ENCODE measurements around the gene SPDYC. TPM values are rescaled to one million over a fixed set of nuclear protein-coding genes. Genes with fewer than 3 reads are reported as not detected.
A peak's percentile ranks its signal among the peaks of the same experiment; 100 is the strongest.

SPDYC gene
- total and polyA plus RNA-seq, 7 experiments from 2014 or later: not detected

DNA sequence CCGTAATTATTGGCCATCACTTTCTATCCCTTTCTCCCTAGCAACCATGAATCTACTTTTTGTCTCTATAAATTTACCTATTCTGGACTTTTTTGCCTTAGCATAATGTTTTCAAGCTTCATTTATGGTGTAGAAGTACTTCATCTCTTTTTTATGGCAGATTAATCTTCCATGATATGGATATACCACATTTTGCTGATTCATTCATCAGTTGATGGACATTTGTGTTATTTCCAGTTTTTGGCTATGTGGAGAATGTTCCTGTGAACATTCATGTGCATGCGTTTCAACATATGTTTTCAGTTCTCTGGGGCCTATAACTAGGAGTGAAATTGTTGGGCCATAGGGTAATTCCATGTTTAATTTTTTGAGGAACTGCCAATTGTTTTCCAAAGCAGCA lies 24.5 kb downstream of the SPDYC start:
- Mint-ChIP-seq H3K27ac (no peak overlapping the region), H3K4me1 (peaks cover 6 to 19% (median 11%) of the 10 kb centered on the region in 7 donors), H3K4me3 (no peak overlapping the region), H3K36me3 (peaks cover 12 to 44% (median 30%) of the 10 kb centered on the region in 5 donors), H3K27me3 (no peaks in the 10 kb centered on the region), H3K9me3 (no peaks in the 10 kb centered on the region)
- Histone ChIP-seq H3K4me3 (ENCODE audit: low read length) (no peak overlapping the region), H3K27me3 (ENCODE audit: control insufficient read depth in 2 of 2, insufficient read depth in 2 of 2, low read length in 2 of 2) (no peaks in the 10 kb centered on the region), H3K4me1 (ENCODE audit: control insufficient read depth in 2 of 2, insufficient read depth in 2 of 2, low read length in 2 of 2) (no peaks in the 10 kb centered on the region), H3K9me3 (ENCODE audit: control insufficient read depth in 2 of 3, low read length in 3 of 3) (no peaks in the 10 kb centered on the region), H3K36me3 (ENCODE audit: control insufficient read depth in 2 of 3, insufficient read depth in 3 of 3, low read length in 3 of 3) (peaks cover 0 to 36% (median 3%) of the 10 kb centered on the region in 3 experiments), H3K27ac (ENCODE audit: low read depth, low read length) (no peak overlapping the region)
- ATAC-seq (no peak), DNase-seq (no peak)
- intact Hi-C loops (cut with micrococcal nuclease): no loop called here
- CTCF ChIA-PET: no interaction called here
- POLR2A ChIA-PET: no interaction called here

DNA sequence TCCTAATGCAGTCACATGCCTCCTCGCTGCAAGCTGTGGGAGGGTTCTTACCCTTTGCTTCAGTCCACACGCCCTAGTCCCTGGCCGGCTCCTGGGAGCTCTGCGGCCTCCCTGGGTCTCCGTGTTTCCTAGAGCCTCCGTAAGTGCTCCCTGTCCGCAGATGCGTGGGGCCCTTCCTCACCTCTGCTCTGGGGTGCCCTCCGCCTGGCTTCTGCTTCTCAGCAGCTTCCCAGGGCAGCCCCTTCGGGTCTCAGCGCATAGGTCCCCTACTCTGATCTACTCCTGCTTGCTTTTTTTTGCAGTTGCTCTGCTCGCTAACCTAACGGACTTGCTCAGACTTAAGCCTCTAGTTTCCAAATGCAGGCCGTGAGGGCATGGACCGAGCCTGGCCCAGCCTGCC lies 34.1 kb downstream of the SPDYC start:
- Histone ChIP-seq H3K36me3 (ENCODE audit: control insufficient read depth in 2 of 3, insufficient read depth in 3 of 3, low read length in 3 of 3) (peaks cover 4 to 45% (median 14%) of the 10 kb centered on the region in 3 experiments), H3K4me1 (ENCODE audit: control insufficient read depth in 2 of 2, insufficient read depth in 2 of 2, low read length in 2 of 2) (no peaks in the 10 kb centered on the region), H3K9me3 (ENCODE audit: control insufficient read depth in 2 of 3, low read length in 3 of 3) (no peaks in the 10 kb centered on the region), H3K27ac (ENCODE audit: low read depth, low read length) (no peak overlapping the region), H3K4me3 (ENCODE audit: low read length) (no peak overlapping the region), H3K27me3 (ENCODE audit: control insufficient read depth in 2 of 2, insufficient read depth in 2 of 2, low read length in 2 of 2) (no peaks in the 10 kb centered on the region)
- no peak overlapping the region for H3K27ac Mint-ChIP-seq
- H3K36me3 Mint-ChIP-seq: peaks cover 0 to 22% (median 8%) of the 10 kb centered on the region in 5 donors
- no peaks in the 10 kb centered on the region for H3K9me3 Mint-ChIP-seq
- POLR2A ChIA-PET: interaction anchor here (1.5 kb wide), 1 partner anchor 69 kb away, joined by 6 read pairs; no protein-coding TSS in a partner anchor
- no peak overlapping the region for H3K4me3 Mint-ChIP-seq
- H3K27me3 Mint-ChIP-seq: no peaks in the 10 kb centered on the region
- ATAC-seq (no peak), DNase-seq (peak in 1 of 9 donors; percentile 15)
- CTCF ChIA-PET: interaction anchor here (0.6 to 2.5 kb wide), 5 partner anchors 21 to 268 kb away, joined by 3 to 11 read pairs (median 4); no protein-coding TSS in a partner anchor
- intact Hi-C loops (cut with micrococcal nuclease): loop anchor here (1.0 to 2.0 kb wide), 3 partner anchors 47 to 126 kb away; no protein-coding TSS in a partner anchor
- peaks cover 0 to 12% (median 4%) of the 10 kb centered on the region in 7 donors for H3K4me1 Mint-ChIP-seq

DNA sequence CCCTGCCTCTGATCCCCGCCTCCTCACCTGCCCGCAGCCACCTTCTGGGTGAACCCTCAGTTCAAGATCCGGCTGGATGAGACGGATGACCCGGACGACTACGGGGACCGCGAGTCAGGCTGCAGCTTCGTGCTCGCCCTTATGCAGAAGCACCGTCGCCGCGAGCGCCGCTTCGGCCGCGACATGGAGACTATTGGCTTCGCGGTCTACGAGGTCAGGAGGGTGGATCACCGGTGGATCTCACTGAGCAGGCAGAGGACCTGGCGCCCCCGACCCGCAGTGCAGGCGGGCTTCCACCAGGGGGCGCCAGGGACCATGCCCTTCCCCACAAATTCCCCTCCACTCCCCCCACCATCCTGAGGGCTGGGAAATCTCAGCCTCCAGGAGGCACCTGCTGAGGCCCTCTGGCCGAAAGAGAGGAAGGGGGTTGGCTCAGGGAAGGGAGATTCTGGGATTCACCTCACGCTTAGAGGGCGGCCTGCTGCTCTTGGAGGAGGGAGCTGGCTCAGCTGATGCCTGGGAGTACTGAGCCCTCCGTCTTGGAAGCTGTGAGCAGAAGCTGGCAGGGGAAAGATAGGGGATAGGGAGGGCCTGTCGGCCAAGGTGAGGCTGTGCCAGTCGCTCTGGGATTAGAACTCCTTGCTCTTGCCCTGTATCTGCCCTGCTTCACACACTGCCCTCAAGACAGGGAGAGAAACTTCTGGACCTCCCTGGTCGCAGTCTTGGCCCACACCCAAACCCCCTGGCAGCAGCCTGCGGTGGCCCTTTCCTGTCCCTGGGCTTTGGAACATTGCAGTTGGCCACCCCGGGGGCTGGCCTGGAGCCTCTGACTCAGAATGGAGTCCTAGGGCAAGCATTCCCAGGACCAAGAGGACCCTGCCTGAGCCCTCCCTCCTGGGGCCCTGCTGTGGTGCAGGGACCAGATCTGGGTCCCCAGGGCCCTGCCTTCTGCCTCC lies 34.9 kb downstream of the SPDYC start:
- Mint-ChIP-seq H3K9me3 (no peaks in the 10 kb centered on the region), H3K27ac (peak overlapping the region in 2 of 9 donors; percentile 30 to 65), H3K27me3 (no peaks in the 10 kb centered on the region), H3K4me3 (no peak overlapping the region), H3K36me3 (peaks cover 0 to 18% (median 8%) of the 10 kb centered on the region in 5 donors), H3K4me1 (peaks cover 0 to 13% (median 5%) of the 10 kb centered on the region in 7 donors)
- Histone ChIP-seq H3K4me1 (ENCODE audit: control insufficient read depth in 2 of 2, insufficient read depth in 2 of 2, low read length in 2 of 2) (no peaks in the 10 kb centered on the region), H3K27ac (ENCODE audit: low read depth, low read length) (no peak overlapping the region), H3K27me3 (ENCODE audit: control insufficient read depth in 2 of 2, insufficient read depth in 2 of 2, low read length in 2 of 2) (no peaks in the 10 kb centered on the region), H3K9me3 (ENCODE audit: control insufficient read depth in 2 of 3, low read length in 3 of 3) (no peaks in the 10 kb centered on the region), H3K4me3 (ENCODE audit: low read length) (no peak overlapping the region), H3K36me3 (ENCODE audit: control insufficient read depth in 2 of 3, insufficient read depth in 3 of 3, low read length in 3 of 3) (peaks cover 4 to 49% (median 22%) of the 10 kb centered on the region in 3 experiments)
- intact Hi-C loops (cut with micrococcal nuclease): loop anchor here (1.0 to 2.0 kb wide), 3 partner anchors 46 to 125 kb away; no protein-coding TSS in a partner anchor
- CTCF ChIA-PET: interaction anchor here (0.6 to 2.5 kb wide), 6 partner anchors 21 to 198 kb away, joined by 3 to 11 read pairs (median 4); partner anchors contain the start of gene CDC42EP2
- peak; percentile 75 for ATAC-seq
- POLR2A ChIA-PET: interaction anchor here (1.5 kb wide), 1 partner anchor 70 kb away, joined by 6 read pairs; no protein-coding TSS in a partner anchor
- peak in 8 of 9 donors; percentile 33 to 71 (median 52) for DNase-seq

DNA sequence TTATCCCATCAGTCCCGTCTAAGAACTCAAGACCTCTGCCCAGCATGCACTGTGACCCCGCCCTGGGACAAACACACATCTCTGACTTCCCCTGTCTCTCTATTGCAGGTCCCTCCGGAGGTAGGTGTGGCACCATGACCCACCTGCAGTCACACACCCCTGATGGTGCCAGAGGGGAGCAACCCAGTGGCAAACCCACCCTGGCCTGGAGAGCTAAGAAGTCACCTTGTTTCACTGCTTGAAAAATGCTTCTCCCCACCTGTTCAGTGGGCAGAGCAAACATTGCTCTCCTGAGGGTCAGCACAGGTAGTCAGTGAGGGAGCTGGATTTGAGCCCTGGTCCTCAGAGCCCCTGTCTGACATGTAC lies 35.6 kb downstream of the SPDYC start:
- no peaks in the 10 kb centered on the region for H3K9me3 Mint-ChIP-seq
- ChIA-PET POLR2A (interaction anchor here (0.9 kb wide), 1 partner anchor 10 kb away, joined by 3 read pairs; no protein-coding TSS in a partner anchor), CTCF (interaction anchor here (0.9 to 2.5 kb wide), 5 partner anchors 20 to 124 kb away, joined by 3 to 11 read pairs (median 4); partner anchors contain the start of gene CDC42EP2)
- Histone ChIP-seq H3K4me1 (ENCODE audit: control insufficient read depth in 2 of 2, insufficient read depth in 2 of 2, low read length in 2 of 2) (no peaks in the 10 kb centered on the region), H3K27me3 (ENCODE audit: control insufficient read depth in 2 of 2, insufficient read depth in 2 of 2, low read length in 2 of 2) (no peaks in the 10 kb centered on the region), H3K9me3 (ENCODE audit: control insufficient read depth in 2 of 3, low read length in 3 of 3) (no peaks in the 10 kb centered on the region), H3K27ac (ENCODE audit: low read depth, low read length) (no peak overlapping the region), H3K4me3 (ENCODE audit: low read length) (no peak overlapping the region), H3K36me3 (ENCODE audit: control insufficient read depth in 2 of 3, insufficient read depth in 3 of 3, low read length in 3 of 3) (peaks cover 4 to 53% (median 26%) of the 10 kb centered on the region in 3 experiments)
- H3K27me3 Mint-ChIP-seq: no peaks in the 10 kb centered on the region
- ATAC-seq (no peak), DNase-seq (peak in 1 of 9 donors; percentile 18)
- intact Hi-C loops (cut with micrococcal nuclease): loop anchor here in 1 of 2 donors (2.0 kb wide), 1 partner anchor 45 kb away; no protein-coding TSS in a partner anchor
- peaks cover 0 to 22% (median 8%) of the 10 kb centered on the region in 5 donors for H3K36me3 Mint-ChIP-seq
- peaks cover 0 to 13% (median 5%) of the 10 kb centered on the region in 7 donors for H3K4me1 Mint-ChIP-seq
- peak overlapping the region in 2 of 9 donors; percentile 30 to 65 for H3K27ac Mint-ChIP-seq
- no peak overlapping the region for H3K4me3 Mint-ChIP-seq

DNA sequence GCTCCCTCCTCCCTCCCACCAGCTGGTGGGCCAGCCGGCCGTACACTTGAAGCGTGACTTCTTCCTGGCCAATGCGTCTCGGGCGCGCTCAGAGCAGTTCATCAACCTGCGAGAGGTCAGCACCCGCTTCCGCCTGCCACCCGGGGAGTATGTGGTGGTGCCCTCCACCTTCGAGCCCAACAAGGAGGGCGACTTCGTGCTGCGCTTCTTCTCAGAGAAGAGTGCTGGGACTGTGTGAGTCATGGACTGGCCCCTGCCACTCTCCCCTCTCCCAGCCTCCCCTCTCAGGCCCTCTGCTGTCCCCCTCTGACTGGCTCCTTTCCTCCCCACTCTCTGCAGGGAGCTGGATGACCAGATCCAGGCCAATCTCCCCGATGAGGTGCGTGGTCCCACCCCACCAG lies 36.4 kb downstream of the SPDYC start:
- no peaks in the 10 kb centered on the region for H3K4me1 ChIP-seq (ENCODE audit: control insufficient read depth in 2 of 2, insufficient read depth in 2 of 2, low read length in 2 of 2)
- Mint-ChIP-seq H3K27me3 (no peaks in the 10 kb centered on the region), H3K27ac (no peak overlapping the region), H3K9me3 (no peaks in the 10 kb centered on the region), H3K4me1 (peaks cover 0 to 13% (median 5%) of the 10 kb centered on the region in 7 donors), H3K4me3 (no peak overlapping the region), H3K36me3 (peaks cover 0 to 19% (median 8%) of the 10 kb centered on the region in 5 donors)
- ChIA-PET CTCF (interaction anchor here (2.5 kb wide), 1 partner anchor 19 kb away, joined by 11 read pairs; no protein-coding TSS in a partner anchor), POLR2A (interaction anchor here (0.6 to 0.9 kb wide), 2 partner anchors 10 to 424 kb away, joined by 3 to 5 read pairs; no protein-coding TSS in a partner anchor)
- H3K4me3 ChIP-seq (ENCODE audit: low read length): no peak overlapping the region
- H3K36me3 ChIP-seq (ENCODE audit: control insufficient read depth in 2 of 3, insufficient read depth in 3 of 3, low read length in 3 of 3): peaks cover 4 to 61% (median 26%) of the 10 kb centered on the region in 3 experiments
- intact Hi-C loops (cut with micrococcal nuclease): no loop called here
- no peak overlapping the region for H3K27ac ChIP-seq (ENCODE audit: low read depth, low read length)
- H3K9me3 ChIP-seq (ENCODE audit: control insufficient read depth in 2 of 3, low read length in 3 of 3): no peaks in the 10 kb centered on the region
- ATAC-seq (no peak), DNase-seq (peak in 1 of 9 donors; percentile 17)
- H3K27me3 ChIP-seq (ENCODE audit: control insufficient read depth in 2 of 2, insufficient read depth in 2 of 2, low read length in 2 of 2): no peaks in the 10 kb centered on the region

DNA sequence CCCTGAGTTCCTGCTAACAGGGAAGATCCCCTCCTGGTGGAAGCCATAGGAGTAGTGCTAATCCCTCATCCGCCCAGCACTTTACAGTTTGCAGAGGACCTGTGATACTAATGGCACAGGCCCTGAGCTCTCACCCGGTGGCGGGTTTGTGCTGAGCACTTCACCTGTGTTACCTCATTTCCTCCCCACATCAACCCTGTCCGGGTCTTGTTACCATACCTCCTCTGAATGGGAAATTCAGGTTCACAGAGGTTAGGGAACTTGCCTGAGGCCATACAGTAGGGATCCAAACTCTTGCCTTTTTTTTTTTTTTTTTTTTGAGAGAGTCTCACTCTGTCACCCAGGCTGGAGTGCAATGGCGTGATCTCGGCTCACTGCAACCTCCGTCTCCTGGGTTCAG lies 36.9 kb downstream of the SPDYC start:
- Histone ChIP-seq H3K4me3 (ENCODE audit: low read length) (no peak overlapping the region), H3K36me3 (ENCODE audit: control insufficient read depth in 2 of 3, insufficient read depth in 3 of 3, low read length in 3 of 3) (peaks cover 4 to 66% (median 26%) of the 10 kb centered on the region in 3 experiments), H3K27me3 (ENCODE audit: control insufficient read depth in 2 of 2, insufficient read depth in 2 of 2, low read length in 2 of 2) (no peaks in the 10 kb centered on the region), H3K4me1 (ENCODE audit: control insufficient read depth in 2 of 2, insufficient read depth in 2 of 2, low read length in 2 of 2) (no peaks in the 10 kb centered on the region), H3K9me3 (ENCODE audit: control insufficient read depth in 2 of 3, low read length in 3 of 3) (no peaks in the 10 kb centered on the region), H3K27ac (ENCODE audit: low read depth, low read length) (no peak overlapping the region)
- ChIA-PET POLR2A (no interaction called here), CTCF (no interaction called here)
- Mint-ChIP-seq H3K36me3 (peaks cover 0 to 19% (median 8%) of the 10 kb centered on the region in 5 donors), H3K9me3 (no peaks in the 10 kb centered on the region), H3K27me3 (no peaks in the 10 kb centered on the region), H3K27ac (peak overlapping the region in 1 of 9 donors; percentile 38), H3K4me1 (peaks cover 0 to 13% (median 5%) of the 10 kb centered on the region in 7 donors), H3K4me3 (no peak overlapping the region)
- ATAC-seq (no peak), DNase-seq (no peak)
- intact Hi-C loops (cut with micrococcal nuclease): no loop called here
